ENCODE results near the gene SACM1L. TPM values are rescaled to one million over a fixed set of nuclear protein-coding genes. Genes with fewer than 3 reads are reported as not detected.
"Not testable (repeated sequence)": the region's sequence is repeated elsewhere in the genome, so short reads cannot be mapped to it uniquely, and the experiment has no call there.

The SACM1L gene
- total RNA-seq, 1 experiment from 2014 or later = 33.1 TPM

DNA sequence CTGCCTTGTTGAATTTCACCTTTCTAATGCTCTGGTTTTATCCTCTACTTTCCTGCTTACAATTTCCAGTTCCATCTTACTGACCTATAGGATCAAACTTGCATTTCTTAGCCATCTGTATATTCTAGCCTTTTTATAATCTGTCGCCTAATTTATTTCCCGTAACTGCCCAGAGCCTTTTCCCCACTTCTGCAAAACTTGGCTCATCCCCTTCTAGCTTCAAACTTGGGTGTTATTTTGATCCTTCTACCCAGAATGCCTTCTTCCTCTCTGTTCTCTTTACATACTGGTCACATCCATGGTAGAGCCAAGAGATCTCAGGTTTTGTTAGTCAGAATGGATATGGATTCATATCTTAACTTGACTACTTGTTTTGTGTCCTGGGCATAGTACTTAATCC is 2.6 kb downstream of the SACM1L start:
- DNase-seq (ENCODE audit: low read depth) = no peak

GRCh38 chr3:45692866-45693265 is 3.7 kb downstream of the SACM1L start:
- DNase-seq (ENCODE audit: low read depth) = no peak

GRCh38 chr3:45693941-45694521 is 4.8 kb downstream of the SACM1L start:
- no peak for DNase-seq (ENCODE audit: low read depth)

DNA sequence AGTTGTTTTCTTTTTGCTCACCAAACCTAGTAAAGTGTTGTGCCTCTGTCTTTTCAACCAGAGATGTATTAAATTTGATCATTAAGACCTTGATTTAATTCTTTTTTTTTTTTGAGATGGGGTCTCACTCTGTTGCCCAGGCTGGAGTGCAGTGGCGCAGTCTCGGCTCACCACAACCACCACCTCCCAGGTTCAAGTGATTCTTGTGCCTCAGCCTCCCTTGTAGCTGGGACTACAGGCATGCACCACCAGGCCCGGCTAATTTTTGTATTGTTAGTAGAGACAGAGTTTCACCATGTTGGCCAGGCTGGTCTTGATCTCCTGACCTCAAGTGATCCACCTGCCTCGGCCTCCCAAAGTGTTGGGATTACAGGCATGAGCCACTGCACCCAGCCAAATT is 6.0 kb downstream of the SACM1L start:
- not testable (repeated sequence) for DNase-seq (ENCODE audit: low read depth)

DNA sequence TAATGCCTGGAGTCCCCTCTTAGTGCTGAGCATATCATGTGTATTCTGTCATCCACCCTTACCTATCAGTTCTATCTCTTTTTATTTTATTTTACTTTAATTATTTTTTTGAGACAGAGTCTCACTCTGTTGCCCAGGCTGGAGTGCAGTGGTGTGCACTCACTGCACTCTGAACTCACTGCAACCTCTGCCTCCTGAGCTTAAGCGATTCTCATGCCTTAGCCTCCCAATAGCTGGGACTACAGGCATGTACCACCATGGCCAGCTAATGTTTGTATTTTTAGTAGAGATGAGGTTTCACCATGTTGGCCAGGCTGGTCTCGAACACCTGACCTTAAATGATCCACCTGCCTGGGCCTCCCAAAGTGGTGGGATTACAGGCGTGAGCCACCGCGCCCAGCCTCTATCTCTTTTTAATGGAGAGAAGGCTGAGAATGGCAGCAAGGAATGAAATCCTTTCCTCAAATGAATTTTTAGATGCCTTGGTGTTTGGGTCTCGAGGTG is 11.4 kb downstream of the SACM1L start:
- no peak for DNase-seq (ENCODE audit: low read depth)

DNA sequence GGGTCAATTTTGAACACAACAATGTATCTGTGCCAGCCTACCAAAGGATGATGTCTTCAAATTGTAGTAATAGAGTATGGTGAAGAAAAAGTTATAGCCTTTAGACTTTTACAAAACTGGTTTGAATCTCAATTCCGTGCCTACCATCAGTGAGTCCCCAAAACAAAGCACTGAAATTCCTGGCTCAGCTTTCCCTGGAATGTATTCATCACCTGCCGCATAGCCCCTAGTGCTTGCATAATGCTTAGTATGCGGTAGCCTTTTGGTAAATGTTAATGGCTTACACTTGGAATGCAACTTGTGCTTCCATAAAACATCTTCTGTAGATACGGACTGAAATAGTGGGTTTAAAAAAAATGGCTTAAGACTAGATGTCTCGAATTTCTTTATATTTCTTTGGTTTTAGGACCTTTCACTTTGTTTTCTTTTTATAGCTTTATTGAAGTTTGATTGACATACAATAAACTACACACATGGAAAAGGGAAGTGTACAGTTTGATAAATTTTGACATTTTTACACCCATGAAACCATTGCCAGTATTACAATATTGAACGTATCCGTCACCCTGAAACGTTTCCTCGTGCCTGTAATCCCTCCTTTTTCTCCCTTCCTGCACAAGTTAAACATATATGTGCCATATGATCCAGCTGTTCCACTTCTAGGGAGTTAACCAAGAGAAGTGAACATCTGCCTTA is 12.1 kb downstream of the SACM1L start:
- DNase-seq (ENCODE audit: low read depth) = no peak

- no peak for DNase-seq (ENCODE audit: low read depth)
Measured at GRCh38 chr3:45704301-45704943, 15.2 kb downstream of the SACM1L start.

- DNase-seq (ENCODE audit: low read depth) = no peak
Measured at GRCh38 chr3:45705839-45706808, 16.9 kb downstream of the SACM1L start.

- DNase-seq (ENCODE audit: low read depth) = no peak
Measured at GRCh38 chr3:45711931-45712330, 22.7 kb downstream of the SACM1L start.

DNA sequence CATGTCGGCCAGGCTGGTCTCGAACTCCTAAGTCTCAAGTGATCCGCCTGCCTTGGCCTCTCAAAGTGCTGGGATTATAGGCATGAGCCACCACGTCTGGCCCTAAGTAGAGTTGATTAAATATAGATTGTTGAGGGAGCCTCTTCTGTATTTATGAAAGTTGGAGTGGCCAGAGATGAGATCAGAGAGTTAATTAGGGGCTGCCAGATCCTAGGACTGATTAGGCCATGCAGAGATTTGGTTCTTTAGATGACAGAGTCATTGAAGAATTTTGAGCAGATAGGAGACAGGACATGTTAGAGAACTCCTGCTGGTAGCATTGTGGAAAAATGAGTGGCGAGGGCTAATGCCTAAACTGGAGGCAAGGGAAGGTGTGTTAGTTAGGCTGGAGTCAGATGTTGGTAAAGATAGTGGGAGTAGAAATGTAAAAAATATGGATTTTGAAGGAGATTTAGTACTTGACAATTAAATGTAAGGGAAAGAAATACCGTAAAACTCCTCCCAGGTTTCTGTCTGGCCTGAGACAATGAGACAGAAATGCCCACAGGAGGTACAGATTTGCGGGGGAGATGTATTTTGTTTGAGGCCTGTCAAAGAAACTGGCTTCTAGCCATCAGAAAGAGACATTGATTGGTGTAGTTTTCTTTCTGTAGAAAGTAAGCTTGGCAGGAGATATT is 23.4 kb downstream of the SACM1L start:
- DNase-seq (ENCODE audit: low read depth) = no peak

- peak; percentile 28 for DNase-seq (ENCODE audit: low read depth)
Measured at GRCh38 chr3:45715945-45716344, 26.7 kb downstream of the SACM1L start.

GRCh38 chr3:45716790-45717336 is 27.7 kb downstream of the SACM1L start:
- DNase-seq (ENCODE audit: low read depth) = no peak

- DNase-seq (ENCODE audit: low read depth) = no peak
Measured at GRCh38 chr3:45719655-45720487, 30.7 kb downstream of the SACM1L start.

DNA sequence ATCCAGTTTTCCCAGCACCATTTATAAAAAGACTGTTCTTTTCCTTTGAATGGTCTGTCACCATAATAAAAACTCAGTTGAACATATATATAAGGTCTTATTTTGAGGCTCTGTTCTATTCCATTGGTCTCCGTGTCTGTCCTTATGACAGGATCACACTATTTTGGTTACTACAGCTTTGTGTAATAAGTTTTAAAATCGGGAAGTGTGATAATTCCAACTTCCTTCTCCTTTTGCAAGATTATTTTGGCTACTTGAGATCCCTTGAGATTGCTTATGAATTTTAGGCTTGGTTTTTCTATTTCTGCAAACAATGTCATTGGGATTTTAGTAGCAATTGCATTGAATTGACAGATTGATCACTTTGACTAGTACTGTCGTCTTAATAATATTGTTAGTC is 35.7 kb downstream of the SACM1L start:
- DNase-seq (ENCODE audit: low read depth) = no peak

DNA sequence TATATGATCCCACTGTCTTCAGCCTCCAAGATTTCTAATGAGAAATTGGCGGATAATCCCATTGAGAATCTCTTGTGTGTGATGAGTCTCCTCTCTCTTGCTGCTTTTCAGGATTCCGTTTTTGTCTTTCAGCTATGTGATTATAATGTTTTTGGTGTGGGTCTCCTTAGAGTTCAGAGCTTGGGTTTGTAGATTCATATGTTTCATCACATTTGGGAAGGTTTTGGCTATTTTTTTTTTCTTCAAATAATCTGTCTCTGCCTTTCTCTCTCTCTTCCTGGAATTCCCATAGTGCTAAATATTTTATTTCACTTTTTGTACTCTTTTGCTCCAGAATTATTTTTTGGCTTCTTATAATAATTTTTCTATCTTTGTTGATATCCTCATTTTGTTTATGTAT is 40.4 kb downstream of the SACM1L start:
- DNase-seq (ENCODE audit: low read depth) = no peak

GRCh38 chr3:45730409-45731154 is 41.4 kb downstream of the SACM1L start:
- no peak for DNase-seq (ENCODE audit: low read depth)

- no peak for DNase-seq (ENCODE audit: low read depth)
Measured at GRCh38 chr3:45736707-45737106, 47.5 kb downstream of the SACM1L start.

DNA sequence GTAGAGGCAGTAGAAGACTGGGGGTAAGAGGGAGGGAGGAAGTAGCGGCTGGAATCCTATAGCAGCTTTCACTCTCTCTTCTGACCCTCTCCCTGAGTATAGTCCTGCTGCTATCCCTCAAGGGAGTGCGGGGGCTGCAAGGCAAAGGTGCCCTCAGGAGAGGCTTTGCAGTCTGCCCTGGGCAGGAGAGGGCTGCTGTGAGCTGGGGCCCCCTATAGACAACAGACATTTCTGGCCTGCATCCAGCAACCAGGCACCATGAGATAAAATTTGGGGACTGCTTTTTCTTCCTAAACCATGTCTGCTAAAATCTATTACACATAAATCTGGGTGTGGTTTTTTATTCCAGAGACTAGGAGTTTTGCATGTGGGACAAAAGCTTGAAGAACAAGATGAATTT is 48.0 kb downstream of the SACM1L start:
- no peak for DNase-seq (ENCODE audit: low read depth)

DNA sequence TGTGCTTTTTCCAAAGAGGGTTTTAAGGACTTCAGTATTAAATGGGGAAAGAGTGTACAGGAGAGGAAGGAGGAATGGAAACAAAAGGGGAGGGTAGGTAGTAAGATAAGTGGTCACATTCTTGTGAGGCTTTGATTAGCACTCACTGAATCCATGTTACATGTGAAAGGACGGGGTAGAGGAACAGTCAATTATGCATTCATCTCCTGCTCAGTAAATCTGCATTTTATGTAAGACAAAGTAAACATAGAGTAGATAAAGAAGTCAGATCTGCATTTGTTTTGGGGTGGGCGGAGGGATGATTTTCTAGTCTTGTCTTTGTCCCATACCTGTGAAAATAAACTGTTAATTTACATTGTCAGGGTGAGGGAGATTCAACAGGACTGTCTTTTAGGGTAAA is 50.8 kb downstream of the SACM1L start:
- no peak for DNase-seq (ENCODE audit: low read depth)
